ENCODE results near the gene FGD2. TPM values are rescaled to one million over a fixed set of nuclear protein-coding genes. Genes with fewer than 3 reads are reported as not detected.

Gene FGD2
- total RNA-seq, 1 donor from 2014 or later, result not detected

DNA sequence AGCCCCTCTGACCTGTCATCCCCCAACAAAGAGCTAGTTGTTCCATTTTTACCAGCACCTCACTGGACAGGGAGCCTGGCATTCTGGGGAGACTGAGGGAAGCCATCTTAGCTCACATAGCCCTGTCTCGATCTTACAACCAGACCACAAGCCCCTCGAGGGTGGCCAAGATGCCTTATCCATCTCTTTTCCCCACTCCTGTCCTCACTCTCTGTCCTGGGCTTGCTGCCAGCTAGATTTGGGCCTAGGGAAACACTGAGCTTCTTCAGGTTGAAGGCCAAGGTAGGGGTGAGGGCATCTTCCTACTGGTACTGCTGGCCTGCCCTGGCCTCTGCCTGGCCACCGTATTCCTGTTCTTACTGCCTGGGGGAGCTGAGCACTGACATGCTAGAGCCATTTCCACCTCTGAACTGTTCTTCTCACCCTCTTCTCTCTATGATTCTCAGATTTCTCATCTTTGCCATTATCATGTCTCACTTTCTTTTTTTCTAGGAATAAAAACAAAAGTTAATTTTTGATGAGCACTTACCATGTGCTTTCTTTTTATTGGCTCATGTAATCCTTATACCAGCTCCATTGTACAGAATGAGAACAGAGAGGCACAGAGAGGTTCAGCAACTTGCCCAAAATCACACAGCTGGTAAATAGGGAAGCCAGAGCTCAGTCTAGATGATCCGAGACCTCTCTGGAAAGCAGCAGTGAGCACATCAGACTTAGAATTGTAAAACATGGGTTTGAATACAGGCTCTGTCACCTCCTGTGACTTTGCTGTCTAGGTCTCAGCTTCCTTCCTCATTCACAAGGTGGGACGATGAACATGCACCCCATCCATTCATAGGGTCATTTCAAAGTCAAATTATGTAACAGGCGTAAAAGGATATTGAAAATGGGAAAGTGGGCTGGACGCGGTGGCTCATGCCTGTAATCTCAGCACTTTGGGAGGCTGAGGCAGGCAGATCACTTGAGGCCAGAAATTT, 28.7 kb downstream of the FGD2 start:
- Mint-ChIP-seq H3K27me3 (ENCODE audit: unreplicated experiment) (peaks cover 1% of the 10 kb centered on the region), H3K4me1 (ENCODE audit: low read depth, unreplicated experiment) (peaks cover 3% of the 10 kb centered on the region), H3K36me3 (ENCODE audit: unreplicated experiment) (peaks cover 4% of the 10 kb centered on the region), H3K27ac (ENCODE audit: unreplicated experiment) (no peak overlapping the region), H3K4me3 (ENCODE audit: unreplicated experiment) (no peak overlapping the region), H3K9me3 (ENCODE audit: unreplicated experiment) (peaks cover 2% of the 10 kb centered on the region)
- DNase-seq, result no peak
- TF ChIP-seq, protein P1, sequence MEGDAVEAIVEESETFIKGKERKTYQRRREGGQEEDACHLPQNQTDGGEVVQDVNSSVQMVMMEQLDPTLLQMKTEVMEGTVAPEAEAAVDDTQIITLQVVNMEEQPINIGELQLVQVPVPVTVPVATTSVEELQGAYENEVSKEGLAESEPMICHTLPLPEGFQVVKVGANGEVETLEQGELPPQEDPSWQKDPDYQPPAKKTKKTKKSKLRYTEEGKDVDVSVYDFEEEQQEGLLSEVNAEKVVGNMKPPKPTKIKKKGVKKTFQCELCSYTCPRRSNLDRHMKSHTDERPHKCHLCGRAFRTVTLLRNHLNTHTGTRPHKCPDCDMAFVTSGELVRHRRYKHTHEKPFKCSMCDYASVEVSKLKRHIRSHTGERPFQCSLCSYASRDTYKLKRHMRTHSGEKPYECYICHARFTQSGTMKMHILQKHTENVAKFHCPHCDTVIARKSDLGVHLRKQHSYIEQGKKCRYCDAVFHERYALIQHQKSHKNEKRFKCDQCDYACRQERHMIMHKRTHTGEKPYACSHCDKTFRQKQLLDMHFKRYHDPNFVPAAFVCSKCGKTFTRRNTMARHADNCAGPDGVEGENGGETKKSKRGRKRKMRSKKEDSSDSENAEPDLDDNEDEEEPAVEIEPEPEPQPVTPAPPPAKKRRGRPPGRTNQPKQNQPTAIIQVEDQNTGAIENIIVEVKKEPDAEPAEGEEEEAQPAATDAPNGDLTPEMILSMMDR (IDR thresholded peaks at IDR 0.05; ENCODE audit: partially characterized antibody, unreplicated experiment), result no peak

DNA sequence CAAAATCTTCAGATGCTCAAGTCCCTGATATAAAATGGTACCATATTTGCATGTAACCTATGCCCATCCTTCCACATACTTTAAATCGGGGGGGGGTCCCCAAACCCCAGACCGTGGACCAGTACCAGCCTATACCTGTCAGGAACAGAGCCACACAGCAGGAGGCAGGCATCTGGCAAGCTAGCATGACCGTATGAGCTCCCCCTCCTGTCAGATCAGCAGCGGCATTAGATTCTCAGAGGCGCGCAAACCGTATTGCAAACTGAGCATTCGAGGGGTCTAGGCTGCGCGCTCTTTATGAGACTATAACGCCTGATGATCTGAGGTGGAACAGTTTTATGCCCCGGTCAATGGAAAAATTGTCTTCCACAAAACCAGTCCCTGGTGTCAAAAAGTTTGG, 30.7 kb downstream of the FGD2 start:
- Mint-ChIP-seq H3K27ac (ENCODE audit: unreplicated experiment) (no peak overlapping the region), H3K4me3 (ENCODE audit: unreplicated experiment) (no peak overlapping the region)

DNA sequence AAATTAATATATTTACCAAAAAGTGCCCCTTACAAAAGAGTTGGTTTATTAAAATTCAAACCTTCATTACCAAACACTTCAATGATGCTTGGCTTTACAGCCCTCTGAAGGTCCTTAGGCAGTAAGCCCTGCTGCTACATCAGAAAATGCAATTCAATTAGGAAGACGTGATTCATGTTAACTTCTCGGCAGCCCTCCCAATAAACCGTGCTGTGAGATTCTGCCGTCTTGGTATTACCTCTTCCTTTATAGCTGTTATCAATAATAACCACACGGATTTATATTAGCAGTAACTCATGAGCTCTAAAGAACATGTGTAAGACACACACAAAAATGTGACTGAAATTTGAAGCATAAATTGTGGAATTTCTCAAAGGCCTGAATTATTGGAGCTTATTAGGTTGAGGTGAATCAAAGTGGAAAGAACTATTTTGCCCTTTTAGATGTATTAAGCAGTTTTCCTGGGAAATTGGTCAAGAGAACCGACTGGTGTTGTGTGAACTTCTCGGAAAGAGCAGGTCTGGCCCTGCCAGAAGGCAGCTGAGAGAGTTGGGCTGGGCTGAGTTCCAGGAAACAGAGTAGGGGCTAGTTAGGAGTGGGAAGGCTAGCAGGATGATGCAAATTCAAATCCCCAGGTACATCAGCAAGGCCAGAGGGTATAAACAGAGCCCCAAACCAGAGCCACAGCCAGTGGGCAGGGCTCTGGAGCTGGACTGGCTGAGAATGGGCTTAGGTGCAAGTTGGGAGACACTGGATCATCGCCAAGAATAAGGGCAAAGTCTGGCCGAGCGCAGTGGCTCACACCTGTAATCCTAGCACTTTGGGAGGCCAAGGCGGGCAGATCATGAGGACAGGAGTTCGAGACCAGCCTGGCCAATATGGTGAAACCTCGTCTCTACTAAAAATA, 33.1 kb downstream of the FGD2 start:
- Mint-ChIP-seq H3K36me3 (ENCODE audit: unreplicated experiment) (no peaks in the 10 kb centered on the region), H3K9me3 (ENCODE audit: unreplicated experiment) (no peaks in the 10 kb centered on the region), H3K4me3 (ENCODE audit: unreplicated experiment) (no peak overlapping the region), H3K27ac (ENCODE audit: unreplicated experiment) (no peak overlapping the region), H3K4me1 (ENCODE audit: low read depth, unreplicated experiment) (peaks cover 3% of the 10 kb centered on the region), H3K27me3 (ENCODE audit: unreplicated experiment) (no peaks in the 10 kb centered on the region)
- DNase-seq, result no peak
- TF ChIP-seq, protein P1 (IDR thresholded peaks at IDR 0.05; ENCODE audit: partially characterized antibody, unreplicated experiment), result no peak

More for the DNA sequence above, 30.7 kb downstream of the FGD2 start:
- TF ChIP-seq, protein P1 (IDR thresholded peaks at IDR 0.05; ENCODE audit: partially characterized antibody, unreplicated experiment), result no peak
- Mint-ChIP-seq H3K9me3 (ENCODE audit: unreplicated experiment) (no peaks in the 10 kb centered on the region), H3K4me1 (ENCODE audit: low read depth, unreplicated experiment) (peaks cover 3% of the 10 kb centered on the region), H3K36me3 (ENCODE audit: unreplicated experiment) (no peaks in the 10 kb centered on the region), H3K27me3 (ENCODE audit: unreplicated experiment) (no peaks in the 10 kb centered on the region)
- DNase-seq, result no peak

DNA sequence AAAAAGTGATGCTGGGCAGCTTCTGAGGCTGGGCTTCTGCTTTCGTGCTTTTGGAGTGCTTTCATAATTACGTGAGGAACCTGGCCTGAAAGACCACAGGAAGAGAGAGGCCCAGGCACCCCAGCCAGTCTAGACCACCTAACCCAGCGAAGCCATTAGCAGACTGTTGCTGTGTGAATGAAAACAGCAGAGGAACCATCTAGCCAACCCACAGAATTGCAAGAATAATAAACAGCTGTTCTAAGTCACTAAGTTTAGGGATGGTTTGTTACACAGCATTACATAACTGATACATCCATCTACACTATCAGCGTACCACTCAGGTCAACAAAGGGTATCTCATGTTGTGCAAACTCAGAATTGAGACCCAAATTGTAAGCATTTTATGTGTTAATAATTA, 34.5 kb downstream of the FGD2 start:
- Mint-ChIP-seq H3K9me3 (ENCODE audit: unreplicated experiment) (no peaks in the 10 kb centered on the region), H3K27ac (ENCODE audit: unreplicated experiment) (no peak overlapping the region), H3K27me3 (ENCODE audit: unreplicated experiment) (no peaks in the 10 kb centered on the region), H3K36me3 (ENCODE audit: unreplicated experiment) (no peaks in the 10 kb centered on the region), H3K4me3 (ENCODE audit: unreplicated experiment) (no peak overlapping the region), H3K4me1 (ENCODE audit: low read depth, unreplicated experiment) (peaks cover 3% of the 10 kb centered on the region)
- no peak for DNase-seq
- TF ChIP-seq, protein P1 (IDR thresholded peaks at IDR 0.05; ENCODE audit: partially characterized antibody, unreplicated experiment), result no peak

All from glutamatergic neuron (in vitro differentiated cells).